Esophagus (tissue), 2 donors: ENCODE measurements around the gene ZSCAN25. TPM values are rescaled to one million over a fixed set of nuclear protein-coding genes. Genes with fewer than 3 reads are reported as not detected.
"Not testable (repeated sequence)": the region's sequence is repeated elsewhere in the genome, so short reads cannot be mapped to it uniquely, and the experiment has no call there.

ENCODE experiments used
- H3K27ac ChIP-seq, 2 donors: one replicate each; pipeline ENCODE4 v1.5.1; 2013; ENCODE audit warnings: low read depth in 2 of 2, mild to moderate bottlenecking in 2 of 2, inconsistent platforms in 1 of 2, low read length in 1 of 2, moderate library complexity in 1 of 2
- H3K27me3 ChIP-seq, 2 donors: one replicate each; pipeline ENCODE4 v1.6.1; 2013; ENCODE audit warnings: low read length in 2 of 2, control low read depth in 1 of 2, mild to moderate bottlenecking in 1 of 2; ENCODE audit not compliant: insufficient read depth in 2 of 2, control insufficient read depth in 1 of 2
- H3K36me3 ChIP-seq, 2 donors: one replicate each; pipeline ENCODE4 v1.6.1; 2013; ENCODE audit warnings: low read length in 1 of 2; ENCODE audit not compliant: control insufficient read depth in 2 of 2, insufficient read depth in 2 of 2
- H3K4me1 ChIP-seq, 2 donors: one replicate each; pipeline ENCODE4 v1.6.1; 2013; ENCODE audit warnings: low read length in 1 of 2; ENCODE audit not compliant: control insufficient read depth in 2 of 2, insufficient read depth in 2 of 2
- H3K4me3 ChIP-seq, 2 donors: one replicate each; pipeline ENCODE4 v1.5.1; 2013; ENCODE audit warnings: low read length in 2 of 2, mild to moderate bottlenecking in 2 of 2, low read depth in 1 of 2, moderate library complexity in 1 of 2
- H3K9me3 ChIP-seq, 2 donors: one replicate each; pipeline ENCODE4 v1.6.1; 2013; ENCODE audit warnings: mild to moderate bottlenecking in 2 of 2, low read depth in 1 of 2, low read length in 1 of 2, moderate library complexity in 1 of 2; ENCODE audit not compliant: control insufficient read depth in 2 of 2, insufficient read depth in 1 of 2
- WGBS, 2 donors: extraction: QIAGEN DNeasy Blood & Tissue Kit; methylation state at CpG; one replicate each; pipeline ENCODE4 v1.1.7; 2013; 5-methylcytosine and 5-hydroxymethylcytosine counted together
- polyA plus RNA-seq, 2 donors: library from polyadenylated mRNA; stranded (reverse); fragments of 200-250 nt; gene quantifications; one replicate each; pipeline ENCODE4 v1.2.3, GENCODE V29; 2013
- donor health status: healthy with polysubstance abuse.
- donor health status: Bipolar disorder and iron deficiency.

The ZSCAN25 gene
- polyA plus RNA-seq, 2 donors, result 4.4 to 4.5 TPM

DNA sequence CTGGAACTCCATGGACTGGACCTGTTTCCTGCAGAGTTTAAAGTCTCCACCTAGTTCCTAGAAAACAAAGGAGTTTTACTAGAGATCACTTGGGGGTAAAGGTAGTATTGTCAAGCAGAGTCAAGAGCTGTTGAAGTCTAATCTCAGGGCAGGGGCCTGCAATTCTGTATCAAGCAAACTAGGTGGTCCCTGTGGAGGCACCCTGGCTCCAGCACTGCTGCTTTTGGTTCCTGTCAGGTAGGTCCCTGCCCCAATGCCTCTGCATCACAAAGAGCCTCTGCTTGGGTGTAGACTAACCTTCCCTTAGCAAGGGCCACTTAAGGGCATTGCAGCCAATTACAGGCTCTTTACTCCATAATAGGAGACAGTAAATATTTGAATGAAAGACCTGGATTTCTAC, 22.5 kb downstream of the ZSCAN25 start:
- no peak overlapping the region for H3K4me3 ChIP-seq
- no peaks in the 10 kb centered on the region for H3K4me1 ChIP-seq
- H3K27me3 ChIP-seq, result no peaks in the 10 kb centered on the region
- no peaks in the 10 kb centered on the region for H3K36me3 ChIP-seq
- no peaks in the 10 kb centered on the region for H3K9me3 ChIP-seq
- H3K27ac ChIP-seq, result no peak overlapping the region

- Histone ChIP-seq H3K36me3 (no peaks in the 10 kb centered on the region), H3K27ac (no peak overlapping the region), H3K4me1 (no peaks in the 10 kb centered on the region), H3K27me3 (no peaks in the 10 kb centered on the region), H3K4me3 (no peak overlapping the region), H3K9me3 (no peaks in the 10 kb centered on the region)
- 95 to 100% methylated on average over 1 of the region's 1 CpG for WGBS, 2 donors
These were observed 25.3 kb downstream of the ZSCAN25 start for GRCh38 chr7:99642027-99642426.

GRCh38 chr7:99643464-99643863, 26.7 kb downstream of the ZSCAN25 start:
- WGBS, 2 donors, result 86 to 91% methylated on average over 2 of the region's 2 CpGs
- Histone ChIP-seq H3K27ac (no peak overlapping the region), H3K36me3 (no peaks in the 10 kb centered on the region), H3K4me1 (no peaks in the 10 kb centered on the region), H3K9me3 (no peaks in the 10 kb centered on the region), H3K4me3 (no peak overlapping the region), H3K27me3 (no peaks in the 10 kb centered on the region)

DNA sequence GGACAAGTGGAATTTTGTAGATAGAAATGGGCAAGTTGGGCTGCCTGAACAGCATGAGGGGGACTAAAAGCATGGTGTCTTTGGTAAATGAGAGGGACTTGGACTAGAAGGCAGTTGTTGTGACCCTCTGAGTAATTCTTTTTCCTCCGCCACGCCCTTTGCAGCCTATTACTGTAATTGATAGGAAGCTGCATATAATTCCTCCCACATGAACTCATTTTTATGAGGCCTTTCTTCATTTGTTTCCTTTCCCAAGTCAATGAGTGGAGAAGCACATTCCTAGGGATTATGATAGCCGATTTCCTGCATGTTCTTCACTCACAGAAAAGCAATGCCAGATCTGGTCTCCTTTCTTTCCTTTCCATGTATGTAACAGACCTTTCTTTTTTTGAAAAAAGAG, 27.7 kb downstream of the ZSCAN25 start:
- Histone ChIP-seq H3K27me3 (no peaks in the 10 kb centered on the region), H3K27ac (no peak overlapping the region), H3K4me3 (no peak overlapping the region), H3K4me1 (no peaks in the 10 kb centered on the region), H3K9me3 (no peaks in the 10 kb centered on the region), H3K36me3 (peaks cover 0 to 3% of the 10 kb centered on the region in 2 donors)
- WGBS, 2 donors, result 90 to 92% methylated on average over 3 of the region's 3 CpGs

- WGBS, 2 donors, result 92 to 100% methylated on average over 1 of the region's 1 CpG
- no peaks in the 10 kb centered on the region for H3K9me3 ChIP-seq
- H3K27me3 ChIP-seq, result no peaks in the 10 kb centered on the region
- no peak overlapping the region for H3K4me3 ChIP-seq
- H3K4me1 ChIP-seq, result no peaks in the 10 kb centered on the region
- peaks cover 0 to 3% of the 10 kb centered on the region in 2 donors for H3K36me3 ChIP-seq
- H3K27ac ChIP-seq, result no peak overlapping the region
These were observed 28.8 kb downstream of the ZSCAN25 start for GRCh38 chr7:99645590-99645989.

DNA sequence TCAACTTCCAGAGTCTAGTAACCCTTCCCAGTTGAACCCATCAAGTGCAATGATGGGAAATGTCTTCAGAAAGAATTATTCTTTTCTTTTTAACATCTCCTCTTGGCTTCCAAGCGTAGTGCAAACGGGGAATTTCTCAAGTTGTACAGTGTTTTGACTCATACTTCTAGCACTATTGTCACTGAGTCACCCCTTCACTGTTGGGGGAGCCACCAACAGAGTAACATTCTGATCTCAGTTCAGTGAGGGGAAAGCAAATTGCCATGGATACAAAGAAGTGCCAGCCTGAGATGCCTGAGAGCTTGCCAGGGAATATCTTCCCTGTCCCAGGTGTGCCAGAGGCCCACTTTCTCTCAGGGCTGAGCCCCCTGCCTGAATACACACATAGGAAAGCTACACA, 32.1 kb downstream of the ZSCAN25 start:
- 87 to 90% methylated on average over 2 of the region's 2 CpGs for WGBS, 2 donors
- H3K27me3 ChIP-seq, result no peaks in the 10 kb centered on the region
- no peaks in the 10 kb centered on the region for H3K9me3 ChIP-seq
- H3K36me3 ChIP-seq, result peaks cover 0 to 5% of the 10 kb centered on the region in 2 donors
- no peak overlapping the region for H3K4me3 ChIP-seq
- H3K27ac ChIP-seq, result no peak overlapping the region
- H3K4me1 ChIP-seq, result no peaks in the 10 kb centered on the region

GRCh38 chr7:99651290-99651689, 34.5 kb downstream of the ZSCAN25 start:
- Histone ChIP-seq H3K4me1 (no peaks in the 10 kb centered on the region), H3K4me3 (no peak overlapping the region), H3K36me3 (peaks cover 0 to 5% of the 10 kb centered on the region in 2 donors), H3K9me3 (no peaks in the 10 kb centered on the region), H3K27me3 (no peaks in the 10 kb centered on the region), H3K27ac (no peak overlapping the region)
- 94 to 96% methylated on average over 2 of the region's 2 CpGs for WGBS, 2 donors

DNA sequence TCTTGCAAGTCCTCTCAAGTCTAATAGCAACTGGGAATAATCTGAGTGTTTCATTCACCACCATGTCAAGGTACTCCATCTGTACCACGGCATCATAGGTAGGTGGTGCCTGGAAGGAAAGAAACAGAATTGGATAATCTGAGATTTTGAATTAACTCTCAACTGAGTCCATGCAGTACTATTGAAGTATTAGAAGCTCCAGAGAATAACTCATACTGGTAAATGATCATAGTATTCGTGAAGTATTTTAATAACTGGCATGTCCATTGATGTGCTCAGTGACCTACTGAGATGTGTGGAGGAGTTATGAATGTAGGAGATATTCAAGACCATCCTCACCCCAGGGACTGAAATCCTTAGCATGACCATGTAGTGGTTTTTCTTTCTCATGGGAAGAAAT, 35.9 kb downstream of the ZSCAN25 start:
- H3K27ac ChIP-seq, result no peak overlapping the region
- no peak overlapping the region for H3K4me3 ChIP-seq
- H3K27me3 ChIP-seq, result no peaks in the 10 kb centered on the region
- H3K4me1 ChIP-seq, result no peaks in the 10 kb centered on the region
- peaks cover 0 to 5% of the 10 kb centered on the region in 2 donors for H3K36me3 ChIP-seq
- WGBS, 2 donors, result 97 to 99% methylated on average over 2 of the region's 2 CpGs
- no peaks in the 10 kb centered on the region for H3K9me3 ChIP-seq

- H3K36me3 ChIP-seq, H3K4me1 ChIP-seq, H3K9me3 ChIP-seq, H3K27me3 ChIP-seq, H3K4me3 ChIP-seq, H3K27ac ChIP-seq: not testable (repeated sequence)
- WGBS, 2 donors, result 92 to 96% methylated on average over 4 of the region's 4 CpGs
These were observed 36.5 kb downstream of the ZSCAN25 start for GRCh38 chr7:99653269-99653668.

DNA sequence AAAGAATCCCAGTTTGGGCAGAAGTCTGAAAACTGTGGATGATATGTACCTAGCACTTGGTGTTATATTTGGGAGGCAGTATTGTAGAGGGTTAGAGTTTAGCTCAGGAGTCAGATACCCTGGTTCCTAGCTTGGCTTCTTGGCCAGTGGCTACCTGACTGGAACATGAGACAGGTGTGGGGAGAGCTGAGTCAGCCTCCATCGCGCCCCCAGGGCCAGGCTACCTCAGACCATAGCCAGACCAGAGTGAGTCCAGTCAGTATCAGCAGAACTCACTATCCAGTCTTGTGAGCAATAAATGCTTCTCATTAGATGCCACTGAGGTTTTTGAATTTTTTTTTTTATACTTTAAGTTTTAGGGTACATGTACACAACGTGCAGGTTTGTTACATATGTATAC, 37.0 kb downstream of the ZSCAN25 start:
- Histone ChIP-seq H3K4me1 (no peaks in the 10 kb centered on the region), H3K4me3 (no peak overlapping the region), H3K27ac (no peak overlapping the region), H3K36me3 (peaks cover 0 to 5% of the 10 kb centered on the region in 2 donors), H3K27me3 (no peaks in the 10 kb centered on the region), H3K9me3 (no peaks in the 10 kb centered on the region)
- 92 to 97% methylated on average over 3 of the region's 3 CpGs for WGBS, 2 donors
